HG03432 (cell line): Measurements from ENCODE around the gene SLC9C1.

Source experiments
- ATAC-seq: cut with Tn5 transposase; IDR thresholded peaks from one replicate; pipeline ENCODE4 v1.9.1; 2021; ENCODE audit warnings: mild to moderate bottlenecking, moderate library complexity; ENCODE audit not compliant: unreplicated experiment

Gene SLC9C1

DNA sequence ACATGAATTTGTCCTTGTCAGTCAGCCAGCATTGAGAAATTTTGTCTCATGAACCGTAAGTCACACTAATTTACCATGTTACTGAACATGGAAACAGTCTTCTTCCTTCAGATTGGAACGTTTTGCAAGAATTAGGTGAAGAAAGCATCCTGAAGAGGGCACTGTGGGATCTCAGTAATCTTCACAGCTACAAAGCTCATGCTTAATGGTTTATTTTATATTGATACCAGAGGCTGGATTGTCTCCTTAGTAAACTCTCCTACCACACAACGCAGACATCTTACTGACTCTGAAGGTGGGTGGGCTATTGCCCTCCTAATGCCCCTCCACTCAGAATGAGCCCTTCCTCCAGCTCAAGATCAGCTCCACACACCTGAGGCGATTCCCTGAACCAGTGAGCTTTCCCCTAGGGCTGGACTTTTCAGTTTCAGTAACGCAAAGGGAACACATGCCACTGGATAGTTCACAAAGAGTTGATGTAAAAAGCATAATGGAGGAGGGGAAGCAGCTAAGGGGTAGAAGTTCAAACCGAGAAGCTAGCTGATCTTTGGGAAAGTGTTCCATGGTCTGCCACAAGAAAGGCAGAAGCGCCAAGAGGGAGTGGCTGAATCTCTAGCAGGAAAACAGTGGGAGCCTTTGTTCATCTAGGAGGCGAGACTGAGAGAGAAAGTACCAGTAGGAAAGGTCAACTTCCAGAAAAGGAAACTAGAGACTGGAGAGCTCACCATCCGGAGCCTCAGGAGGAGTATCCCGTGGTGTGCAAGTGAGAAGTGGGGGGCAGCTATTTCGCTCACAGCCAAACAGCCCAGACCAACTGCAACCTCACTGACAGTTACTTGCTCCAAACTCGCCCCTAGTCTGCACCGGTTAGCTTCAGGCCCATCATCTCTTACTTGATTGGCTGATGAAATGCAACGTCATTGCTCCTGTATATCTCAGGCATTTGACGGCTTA is at the start of gene SLC9C1:
Gene SLC9C1, minus strand, starts transcription at position 849 of the 954 bp plus-strand sequence. CDS start 7,425 bp downstream, outside the sequence.
- ATAC-seq, result peak; percentile 53

- no peak for ATAC-seq
Observed at GRCh38 chr3:112341386-112341785, 47.4 kb upstream of the SLC9C1 start.

DNA sequence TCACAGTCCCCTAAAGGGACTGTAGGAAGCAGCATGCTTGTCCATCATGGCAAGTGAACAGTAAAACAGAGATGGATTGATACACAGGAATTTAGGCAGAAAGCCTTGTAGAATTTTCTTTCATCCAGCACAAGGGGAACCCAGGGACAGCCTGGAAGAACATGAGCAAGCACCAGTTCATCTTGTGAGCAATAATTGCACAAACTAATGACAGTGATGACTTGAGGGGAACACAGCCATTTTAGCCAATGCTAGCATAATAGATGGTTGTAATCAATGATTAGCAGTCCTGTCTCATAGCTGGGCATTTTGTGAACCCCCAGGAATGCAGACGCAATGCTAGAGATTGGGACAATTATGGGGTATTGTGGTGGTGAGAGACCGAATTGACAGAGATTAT is 45.6 kb upstream of the SLC9C1 start:
- ATAC-seq, result no peak

DNA sequence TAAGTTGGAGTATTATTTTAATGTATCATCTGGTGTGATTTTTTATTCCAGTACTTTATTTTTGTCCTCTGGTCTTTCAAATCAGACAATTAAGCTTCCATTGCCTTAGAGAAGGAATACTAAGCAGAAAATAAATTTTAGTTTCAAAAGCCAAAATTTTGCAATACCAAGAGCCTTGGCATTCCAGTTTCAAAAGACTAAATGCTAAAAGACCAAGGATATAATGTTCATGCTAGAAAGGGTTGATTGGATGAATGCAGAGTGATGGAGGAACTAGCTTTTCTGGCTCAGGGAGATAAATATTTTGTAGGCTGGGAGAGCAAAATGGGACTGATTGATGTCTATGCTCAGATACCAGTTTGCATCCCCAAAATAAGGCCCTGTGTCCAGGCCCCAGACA is 45.1 kb upstream of the SLC9C1 start:
- ATAC-seq, result no peak

DNA sequence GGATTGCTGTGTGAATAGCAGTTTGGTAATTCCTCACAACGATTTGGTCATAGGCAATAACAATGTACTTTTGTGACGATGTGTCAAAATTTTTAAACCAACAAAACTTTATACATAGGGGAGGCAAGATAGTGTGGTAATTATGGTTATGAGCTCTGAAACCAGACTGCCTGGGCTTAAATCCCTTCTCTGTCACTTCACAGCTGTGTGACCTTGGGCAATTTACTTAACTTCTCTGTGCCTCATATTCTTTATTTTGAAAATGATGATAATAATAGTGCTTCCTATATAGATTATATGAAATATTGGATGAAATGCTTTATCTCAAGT is 44.7 kb upstream of the SLC9C1 start:
- no peak for ATAC-seq

GRCh38 chr3:112338021-112338726 is 44.2 kb upstream of the SLC9C1 start:
- ATAC-seq, result no peak

GRCh38 chr3:112335434-112335781 is 41.4 kb upstream of the SLC9C1 start:
- ATAC-seq, result no peak

- no peak for ATAC-seq
Observed at GRCh38 chr3:112334691-112335433, 40.8 kb upstream of the SLC9C1 start.

DNA sequence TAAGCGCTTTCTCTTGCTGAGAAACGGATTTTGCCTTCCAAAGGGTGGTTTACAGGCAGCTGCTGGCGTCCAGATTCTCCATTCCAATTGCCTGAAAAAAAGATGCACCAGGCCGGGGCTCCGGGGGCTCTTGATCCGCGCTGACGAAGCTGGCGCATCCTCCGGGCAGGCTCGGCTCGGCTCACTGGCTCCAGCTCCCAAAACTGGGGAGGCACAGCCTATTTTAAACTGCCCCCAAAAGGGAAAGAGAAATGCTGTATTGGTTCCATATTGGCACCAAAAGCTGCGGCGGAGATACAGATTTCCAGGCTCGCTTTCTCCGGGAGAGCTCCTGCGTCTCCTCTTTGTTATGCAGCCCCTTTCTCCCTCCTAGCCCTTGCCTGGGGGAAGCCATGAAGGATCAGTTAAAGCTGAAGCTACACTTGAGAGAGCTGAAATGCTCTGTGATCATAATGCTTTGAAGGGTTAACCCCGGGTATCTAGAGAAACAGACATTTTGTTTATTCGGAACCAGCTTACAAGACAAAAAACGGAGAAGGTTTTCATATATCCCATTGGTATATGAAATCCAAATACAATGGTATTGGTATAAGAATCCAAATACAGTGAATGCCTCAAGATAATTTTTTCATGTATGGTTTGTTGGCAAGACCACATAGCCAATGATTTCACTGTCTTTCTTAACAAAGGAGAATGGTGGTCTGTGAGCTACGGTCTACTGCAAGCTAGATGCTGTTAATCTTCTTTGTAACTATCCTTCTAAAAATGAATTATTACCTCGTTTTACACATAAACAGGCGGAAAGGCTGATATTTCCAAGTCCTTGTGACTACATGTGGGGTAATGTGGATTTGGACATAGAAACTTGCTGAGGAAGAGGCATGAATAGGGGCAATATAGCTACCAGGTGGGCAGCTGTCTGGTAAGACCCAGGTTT is 39.6 kb upstream of the SLC9C1 start:
- peak; percentile 57 for ATAC-seq

- peak; percentile 79 for ATAC-seq
Observed at GRCh38 chr3:112333002-112333380, 39.0 kb upstream of the SLC9C1 start, which contains the start of gene CD200. Gene CD200, plus strand, starts transcription at chr3:112333156. Its CDS starts 57 bp downstream, at chr3:112333213.

- no peak for ATAC-seq
Observed at GRCh38 chr3:112331851-112332250, 37.8 kb upstream of the SLC9C1 start.

DNA sequence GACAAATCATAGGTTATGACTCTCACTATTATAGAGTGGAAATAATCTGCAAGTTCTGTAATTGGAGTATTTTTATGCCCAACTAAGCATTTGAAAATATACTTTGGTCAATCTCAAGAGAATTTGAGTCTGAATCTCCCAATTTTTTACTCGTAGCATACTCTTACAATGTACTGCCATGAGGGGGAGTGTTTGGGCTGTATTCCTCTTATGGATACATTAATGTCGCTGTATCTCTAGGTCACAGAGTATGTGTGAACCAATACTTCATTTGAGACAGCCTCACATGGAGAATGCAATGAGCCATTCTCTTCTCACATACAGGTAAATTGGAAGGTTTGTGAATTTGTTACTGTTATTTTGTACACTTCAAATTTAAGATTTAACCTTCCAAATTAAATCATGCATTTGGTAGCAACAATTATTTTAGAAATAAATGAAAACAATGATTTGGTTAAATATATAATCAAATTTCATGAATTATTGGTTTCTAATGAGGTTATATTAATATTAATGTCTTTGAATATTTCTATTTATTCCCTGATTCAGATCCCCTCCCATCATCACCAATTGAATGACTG is 33.4 kb upstream of the SLC9C1 start:
- peak; percentile 95 for ATAC-seq

- ATAC-seq, result no peak
Observed at GRCh38 chr3:112321867-112322652, 28.0 kb upstream of the SLC9C1 start.

DNA sequence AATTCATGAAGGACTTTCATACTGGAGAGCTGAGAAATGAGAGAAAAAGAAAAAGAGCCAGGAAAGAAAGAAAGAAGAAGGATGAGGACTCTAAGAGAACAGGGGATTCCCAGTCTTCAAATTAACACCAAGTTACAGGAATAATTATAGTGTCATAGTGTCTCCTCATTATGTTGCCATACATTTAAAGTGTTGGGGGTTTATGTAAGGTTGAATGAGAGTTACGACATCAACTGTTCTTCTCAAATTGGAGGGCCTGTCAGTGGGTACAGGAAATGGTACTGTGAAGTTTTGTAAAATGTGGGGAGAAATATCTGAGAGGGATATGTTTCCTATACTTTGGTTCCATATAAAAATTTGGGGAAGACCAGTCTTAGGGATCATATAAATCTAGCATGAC is 26.7 kb upstream of the SLC9C1 start:
- ATAC-seq, result no peak

- ATAC-seq, result no peak
Observed at GRCh38 chr3:112319516-112320276, 25.7 kb upstream of the SLC9C1 start.

GRCh38 chr3:112315791-112316190 is 21.8 kb upstream of the SLC9C1 start:
- no peak for ATAC-seq

GRCh38 chr3:112314649-112315048 is 20.6 kb upstream of the SLC9C1 start:
- no peak for ATAC-seq

DNA sequence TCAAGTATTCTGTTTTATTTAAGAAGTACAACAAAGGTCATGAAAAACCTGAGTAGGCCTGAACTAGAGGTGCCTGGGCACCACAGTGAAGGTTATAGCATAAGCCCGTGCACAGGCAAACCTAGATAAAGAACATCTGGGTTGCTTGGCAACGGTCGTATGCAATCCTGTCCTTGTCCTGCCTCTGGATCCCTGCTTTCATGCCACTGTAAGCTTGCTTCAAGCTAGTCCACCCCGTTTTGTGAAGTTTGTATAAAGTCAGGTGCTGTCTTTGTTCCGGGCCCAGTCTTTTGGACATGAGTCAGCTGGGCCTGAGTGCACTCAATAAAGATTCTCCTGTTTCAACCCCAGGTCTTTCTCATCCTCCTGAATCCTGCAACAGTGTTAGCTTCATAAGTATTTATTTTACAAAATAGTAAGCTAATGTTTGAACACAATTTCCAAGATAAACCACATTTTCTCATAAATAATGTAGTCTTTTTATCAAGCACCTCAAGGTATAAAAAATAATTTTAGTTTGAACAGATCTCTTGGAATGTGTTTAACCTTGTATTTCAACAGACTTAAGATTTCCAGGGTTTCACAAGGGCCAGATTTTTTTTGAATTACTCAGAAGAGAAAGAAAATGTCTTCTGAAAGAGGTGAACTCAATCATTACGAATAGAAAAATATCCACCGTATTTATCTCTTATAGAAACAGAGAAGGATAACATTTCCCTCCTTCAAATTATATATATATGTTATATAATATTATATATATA is 14.3 kb upstream of the SLC9C1 start:
- no peak for ATAC-seq
